B cell (primary cell): ENCODE results near the gene TMEM213.

Experiments used
- CTCF ChIP-seq: fragments of 200-600 bp; IDR thresholded peaks from one replicate; pipeline ENCODE4 v1.8.0; 2022; ENCODE audit warnings: antibody characterized with exemption, mild to moderate bottlenecking
- EZH2 ChIP-seq: IDR thresholded peaks from 2 replicates; pipeline ENCODE4 v1.6.1; 2012; ENCODE audit warnings: borderline replicate concordance, low read depth, mild to moderate bottlenecking, moderate library complexity, low read length; ENCODE audit not compliant: insufficient read depth, poor library complexity, severe bottlenecking

GRCh38 chr7:138798836-138799235 is 1.0 kb downstream of the TMEM213 start:
- TF ChIP-seq CTCF (no peak), EZH2 (no peak)
